Hepatocyte (in vitro differentiated cells): Measurements from ENCODE around the gene STRIP1.

ENCODE experiments used
- CTCF ChIP-seq: fragments of 200-600 bp; sonication (generic); IDR thresholded peaks from 2 replicates; pipeline ENCODE4 v1.5.1; 2016; ENCODE audit warnings: antibody characterized with exemption, mild to moderate bottlenecking; ENCODE audit not compliant: poor library complexity
- EZH2phosphoT487 ChIP-seq: fragments of 200-600 bp; sonication (generic); IDR thresholded peaks from one replicate; pipeline ENCODE4 v1.6.1; 2018; ENCODE audit warnings: antibody characterized with exemption, mild to moderate bottlenecking, low read depth, moderate library complexity; ENCODE audit not compliant: unreplicated experiment, severe bottlenecking

- TF ChIP-seq CTCF, result no peak
- TF ChIP-seq EZH2phosphoT487, result no peak
These were observed 1.0 kb upstream of the STRIP1 start for GRCh38 chr1:110033421-110033820.
